Measurements from ENCODE around the gene CPED1.
"Not testable (repeated sequence)": the region's sequence is repeated elsewhere in the genome, so short reads cannot be mapped to it uniquely, and the experiment has no call there.

CPED1 gene

GRCh38 chr7:121049028-121049791 is 60.7 kb downstream of the CPED1 start:
- CTCF ChIA-PET = interaction anchor here (1.0 to 2.4 kb wide), 2 partner anchors 10 to 27 kb away, joined by 3 to 13 read pairs; no protein-coding TSS in a partner anchor

GRCh38 chr7:121049897-121050296 is 61.4 kb downstream of the CPED1 start:
- H3K9me3 ChIP-seq (ENCODE audit: control extremely low read depth in 1 of 5, control insufficient read depth in 4 of 5, insufficient read depth in 2 of 5, low read depth in 1 of 5, low read length in 4 of 5) = no peaks in the 10 kb centered on the region
- no peak for DNase-seq
- H3K27ac ChIP-seq (ENCODE audit: insufficient read depth in 1 of 2, low read depth in 1 of 2, low read length in 2 of 2, poor library complexity in 1 of 2, severe bottlenecking in 2 of 2) = no peak overlapping the region
- peaks cover 0 to 2% (median 0%) of the 10 kb centered on the region in 4 experiments for H3K4me1 ChIP-seq (ENCODE audit: control extremely low read depth in 1 of 4, control insufficient read depth in 4 of 4, insufficient read depth in 4 of 4, low read length in 3 of 4)
- CTCF ChIA-PET = interaction anchor here (1.0 to 2.4 kb wide), 2 partner anchors 10 to 26 kb away, joined by 3 to 13 read pairs; no protein-coding TSS in a partner anchor
- POLR2A ChIA-PET = interaction anchor here (1.2 kb wide), 1 partner anchor 10 kb away, joined by 3 read pairs; no protein-coding TSS in a partner anchor
- peaks cover 0 to 9% (median 0%) of the 10 kb centered on the region in 4 experiments for H3K36me3 ChIP-seq (ENCODE audit: control insufficient read depth in 4 of 4, insufficient read depth in 4 of 4, low read length in 3 of 4)
- H3K4me3 ChIP-seq (ENCODE audit: control insufficient read depth in 1 of 7, extremely low read depth in 1 of 7, insufficient read depth in 4 of 7, low read depth in 2 of 7, low read length in 6 of 7) = no peak overlapping the region
- no peaks in the 10 kb centered on the region for H3K27me3 ChIP-seq (replicated peaks in 2 of 5; ENCODE audit: control insufficient read depth in 4 of 5, insufficient read depth in 5 of 5, low read length in 4 of 5)

More at GRCh38 chr7:121049028-121049791, 60.7 kb downstream of the CPED1 start:
- Histone ChIP-seq H3K4me3 (ENCODE audit: control insufficient read depth in 1 of 7, extremely low read depth in 1 of 7, insufficient read depth in 4 of 7, low read depth in 2 of 7, low read length in 6 of 7) (no peak overlapping the region), H3K27ac (ENCODE audit: insufficient read depth in 1 of 2, low read depth in 1 of 2, low read length in 2 of 2, poor library complexity in 1 of 2, severe bottlenecking in 2 of 2) (no peak overlapping the region), H3K27me3 (replicated peaks in 2 of 5; ENCODE audit: control insufficient read depth in 4 of 5, insufficient read depth in 5 of 5, low read length in 4 of 5) (no peaks in the 10 kb centered on the region), H3K9me3 (ENCODE audit: control extremely low read depth in 1 of 5, control insufficient read depth in 4 of 5, insufficient read depth in 2 of 5, low read depth in 1 of 5, low read length in 4 of 5) (no peaks in the 10 kb centered on the region), H3K4me1 (ENCODE audit: control extremely low read depth in 1 of 4, control insufficient read depth in 4 of 4, insufficient read depth in 4 of 4, low read length in 3 of 4) (peaks cover 0 to 2% (median 0%) of the 10 kb centered on the region in 4 experiments), H3K36me3 (ENCODE audit: control insufficient read depth in 4 of 4, insufficient read depth in 4 of 4, low read length in 3 of 4) (peaks cover 0 to 9% (median 0%) of the 10 kb centered on the region in 4 experiments)
- POLR2A ChIA-PET = interaction anchor here (1.2 kb wide), 1 partner anchor 9 kb away, joined by 3 read pairs; no protein-coding TSS in a partner anchor
- peak in 2 of 3 donors; percentile 20 to 57 for DNase-seq
- 100% methylated on average over 3 of the region's 3 CpGs for WGBS (ENCODE audit: insufficient coverage)

GRCh38 chr7:121053219-121053618 is 64.7 kb downstream of the CPED1 start:
- ChIA-PET CTCF (interaction anchor here (0.7 kb wide), 1 partner anchor 11 kb away, joined by 3 read pairs; no protein-coding TSS in a partner anchor), POLR2A (no interaction called here)
- Histone ChIP-seq H3K4me3 (ENCODE audit: control insufficient read depth in 1 of 7, extremely low read depth in 1 of 7, insufficient read depth in 4 of 7, low read depth in 2 of 7, low read length in 6 of 7) (no peak overlapping the region), H3K27me3 (replicated peaks in 2 of 5; ENCODE audit: control insufficient read depth in 4 of 5, insufficient read depth in 5 of 5, low read length in 4 of 5) (no peaks in the 10 kb centered on the region), H3K9me3 (ENCODE audit: control extremely low read depth in 1 of 5, control insufficient read depth in 4 of 5, insufficient read depth in 2 of 5, low read depth in 1 of 5, low read length in 4 of 5) (no peaks in the 10 kb centered on the region), H3K27ac (ENCODE audit: insufficient read depth in 1 of 2, low read depth in 1 of 2, low read length in 2 of 2, poor library complexity in 1 of 2, severe bottlenecking in 2 of 2) (no peak overlapping the region), H3K4me1 (ENCODE audit: control extremely low read depth in 1 of 4, control insufficient read depth in 4 of 4, insufficient read depth in 4 of 4, low read length in 3 of 4) (no peaks in the 10 kb centered on the region), H3K36me3 (ENCODE audit: control insufficient read depth in 4 of 4, insufficient read depth in 4 of 4, low read length in 3 of 4) (peaks cover 0 to 7% (median 0%) of the 10 kb centered on the region in 4 experiments)
- WGBS (ENCODE audit: insufficient coverage) = no CpG with 5 or more reads among the region's 1 CpG
- DNase-seq = no peak

GRCh38 chr7:121054925-121055324 is 66.4 kb downstream of the CPED1 start:
- Histone ChIP-seq H3K27ac (ENCODE audit: insufficient read depth in 1 of 2, low read depth in 1 of 2, low read length in 2 of 2, poor library complexity in 1 of 2, severe bottlenecking in 2 of 2) (no peak overlapping the region), H3K27me3 (replicated peaks in 2 of 5; ENCODE audit: control insufficient read depth in 4 of 5, insufficient read depth in 5 of 5, low read length in 4 of 5) (no peaks in the 10 kb centered on the region), H3K4me1 (ENCODE audit: control extremely low read depth in 1 of 4, control insufficient read depth in 4 of 4, insufficient read depth in 4 of 4, low read length in 3 of 4) (no peaks in the 10 kb centered on the region), H3K4me3 (ENCODE audit: control insufficient read depth in 1 of 7, extremely low read depth in 1 of 7, insufficient read depth in 4 of 7, low read depth in 2 of 7, low read length in 6 of 7) (no peak overlapping the region), H3K36me3 (ENCODE audit: control insufficient read depth in 4 of 4, insufficient read depth in 4 of 4, low read length in 3 of 4) (peaks cover 0 to 6% (median 0%) of the 10 kb centered on the region in 4 experiments), H3K9me3 (ENCODE audit: control extremely low read depth in 1 of 5, control insufficient read depth in 4 of 5, insufficient read depth in 2 of 5, low read depth in 1 of 5, low read length in 4 of 5) (no peaks in the 10 kb centered on the region)
- POLR2A ChIA-PET = no interaction called here
- CTCF ChIA-PET = interaction anchor here (1.5 kb wide), 1 partner anchor 10 kb away, joined by 3 read pairs; no protein-coding TSS in a partner anchor
- WGBS (ENCODE audit: insufficient coverage) = no CpG with 5 or more reads among the region's 1 CpG
- DNase-seq = no peak

GRCh38 chr7:121057878-121058277 is 69.4 kb downstream of the CPED1 start:
- DNase-seq = no peak
- Histone ChIP-seq H3K36me3 (ENCODE audit: control insufficient read depth in 4 of 4, insufficient read depth in 4 of 4, low read length in 3 of 4) (peaks cover 0 to 2% (median 0%) of the 10 kb centered on the region in 4 experiments), H3K9me3 (ENCODE audit: control extremely low read depth in 1 of 5, control insufficient read depth in 4 of 5, insufficient read depth in 2 of 5, low read depth in 1 of 5, low read length in 4 of 5) (no peaks in the 10 kb centered on the region), H3K4me1 (ENCODE audit: control extremely low read depth in 1 of 4, control insufficient read depth in 4 of 4, insufficient read depth in 4 of 4, low read length in 3 of 4) (no peaks in the 10 kb centered on the region), H3K27ac (ENCODE audit: insufficient read depth in 1 of 2, low read depth in 1 of 2, low read length in 2 of 2, poor library complexity in 1 of 2, severe bottlenecking in 2 of 2) (no peak overlapping the region), H3K27me3 (replicated peaks in 2 of 5; ENCODE audit: control insufficient read depth in 4 of 5, insufficient read depth in 5 of 5, low read length in 4 of 5) (no peaks in the 10 kb centered on the region), H3K4me3 (ENCODE audit: control insufficient read depth in 1 of 7, extremely low read depth in 1 of 7, insufficient read depth in 4 of 7, low read depth in 2 of 7, low read length in 6 of 7) (no peak overlapping the region)
- POLR2A ChIA-PET = interaction anchor here (0.6 kb wide), 1 partner anchor 249 kb away, joined by 3 read pairs; no protein-coding TSS in a partner anchor
- CTCF ChIA-PET = interaction anchor here (0.7 to 1.6 kb wide), 3 partner anchors 20 to 71 kb away, joined by 3 to 7 read pairs (median 3); no protein-coding TSS in a partner anchor
- WGBS (ENCODE audit: insufficient coverage) = 97% methylated on average over 5 of the region's 5 CpGs

- H3K27me3 ChIP-seq (replicated peaks in 2 of 5; ENCODE audit: control insufficient read depth in 4 of 5, insufficient read depth in 5 of 5, low read length in 4 of 5) = no peaks in the 10 kb centered on the region
- no peak for DNase-seq
- H3K27ac ChIP-seq (ENCODE audit: insufficient read depth in 1 of 2, low read depth in 1 of 2, low read length in 2 of 2, poor library complexity in 1 of 2, severe bottlenecking in 2 of 2) = no peak overlapping the region
- no peaks in the 10 kb centered on the region for H3K36me3 ChIP-seq (ENCODE audit: control insufficient read depth in 4 of 4, insufficient read depth in 4 of 4, low read length in 3 of 4)
- WGBS (ENCODE audit: insufficient coverage) = 100% methylated on average over 1 of the region's 2 CpGs
- CTCF ChIA-PET = interaction anchor here (1.2 to 1.6 kb wide), 2 partner anchors 25 to 266 kb away, joined by 3 to 7 read pairs; no protein-coding TSS in a partner anchor
- H3K9me3 ChIP-seq (ENCODE audit: control extremely low read depth in 1 of 5, control insufficient read depth in 4 of 5, insufficient read depth in 2 of 5, low read depth in 1 of 5, low read length in 4 of 5) = no peaks in the 10 kb centered on the region
- POLR2A ChIA-PET = no interaction called here
- no peak overlapping the region for H3K4me3 ChIP-seq (ENCODE audit: control insufficient read depth in 1 of 7, extremely low read depth in 1 of 7, insufficient read depth in 4 of 7, low read depth in 2 of 7, low read length in 6 of 7)
- H3K4me1 ChIP-seq (ENCODE audit: control extremely low read depth in 1 of 4, control insufficient read depth in 4 of 4, insufficient read depth in 4 of 4, low read length in 3 of 4) = no peaks in the 10 kb centered on the region
Observed at GRCh38 chr7:121058975-121059374, 70.5 kb downstream of the CPED1 start.

GRCh38 chr7:121059979-121060509 is 71.5 kb downstream of the CPED1 start:
- H3K27ac ChIP-seq (ENCODE audit: insufficient read depth in 1 of 2, low read depth in 1 of 2, low read length in 2 of 2, poor library complexity in 1 of 2, severe bottlenecking in 2 of 2); H3K4me1 ChIP-seq (ENCODE audit: control extremely low read depth in 1 of 4, control insufficient read depth in 4 of 4, insufficient read depth in 4 of 4, low read length in 3 of 4); DNase-seq; H3K4me3 ChIP-seq (ENCODE audit: control insufficient read depth in 1 of 7, extremely low read depth in 1 of 7, insufficient read depth in 4 of 7, low read depth in 2 of 7, low read length in 6 of 7); POLR2A ChIA-PET; H3K9me3 ChIP-seq (ENCODE audit: control extremely low read depth in 1 of 5, control insufficient read depth in 4 of 5, insufficient read depth in 2 of 5, low read depth in 1 of 5, low read length in 4 of 5); H3K27me3 ChIP-seq (replicated peaks in 2 of 5; ENCODE audit: control insufficient read depth in 4 of 5, insufficient read depth in 5 of 5, low read length in 4 of 5); H3K36me3 ChIP-seq (ENCODE audit: control insufficient read depth in 4 of 4, insufficient read depth in 4 of 4, low read length in 3 of 4): not testable (repeated sequence)
- CTCF ChIA-PET = interaction anchor here (1.4 kb wide), 1 partner anchor 71 kb away, joined by 3 read pairs; the partner anchor contains the start of gene CPED1
- 96% methylated on average over 25 of the region's 40 CpGs for WGBS (ENCODE audit: insufficient coverage)
